ENCODE results near the gene MSANTD2. TPM values are rescaled to one million over a fixed set of nuclear protein-coding genes. Genes with fewer than 3 reads are reported as not detected.
A peak's percentile ranks its signal among the peaks of the same experiment; 100 is the strongest.

Gene MSANTD2
- 9.0 TPM for polyA plus RNA-seq (2013, experiment 1 of 2; ENCODE audit: insufficient read length)
- 8.4 TPM for polyA plus RNA-seq (2013, experiment 2 of 2; ENCODE audit: insufficient read length)

- DNase-seq: peak; percentile 83
Measured at GRCh38 chr11:124800226-124800929, at the start of gene MSANTD2. MSANTD2 (minus strand) TSS chr11:124800406; CDS start chr11:124800380, 26 bp downstream.

- DNase-seq: no peak
Measured at GRCh38 chr11:124846070-124846673, 46.0 kb upstream of the MSANTD2 start.

- DNase-seq: no peak
Measured at GRCh38 chr11:124844664-124845079, 44.5 kb upstream of the MSANTD2 start.

DNA sequence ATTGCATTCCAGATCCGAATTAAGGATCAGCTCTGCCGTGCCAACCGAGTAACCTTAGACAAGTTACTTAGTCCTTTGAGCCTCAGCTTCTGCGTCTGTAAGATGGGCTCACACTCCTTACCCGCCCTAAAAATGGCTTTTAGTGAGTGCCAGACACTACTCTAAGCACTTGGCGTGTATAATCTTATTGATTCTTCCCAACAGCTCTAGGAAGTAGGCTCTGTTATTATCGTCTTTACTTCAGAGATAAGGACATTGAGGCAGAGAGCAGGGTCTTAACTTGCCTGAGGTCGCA is 43.4 kb upstream of the MSANTD2 start:
- DNase-seq: no peak

DNA sequence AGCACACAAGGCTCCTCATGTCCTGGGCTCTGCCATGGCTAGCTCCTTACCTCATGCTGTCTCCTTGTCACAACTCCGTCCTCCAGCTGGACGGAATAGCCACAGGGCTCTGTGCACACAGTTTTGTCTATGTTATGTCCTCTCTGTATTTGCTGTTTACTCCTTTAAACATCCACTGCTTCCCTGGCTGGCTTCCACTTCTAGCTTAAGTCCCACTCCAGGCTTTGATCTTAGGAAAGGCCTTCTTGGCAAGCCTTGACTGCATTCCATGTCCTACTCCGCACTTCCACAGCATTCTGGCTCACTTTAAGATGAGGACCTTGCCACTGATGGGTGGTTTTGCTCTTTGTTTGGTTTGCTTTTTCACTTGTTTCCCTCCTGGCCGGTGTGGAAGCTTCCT is 42.1 kb upstream of the MSANTD2 start:
- no peak for DNase-seq

DNA sequence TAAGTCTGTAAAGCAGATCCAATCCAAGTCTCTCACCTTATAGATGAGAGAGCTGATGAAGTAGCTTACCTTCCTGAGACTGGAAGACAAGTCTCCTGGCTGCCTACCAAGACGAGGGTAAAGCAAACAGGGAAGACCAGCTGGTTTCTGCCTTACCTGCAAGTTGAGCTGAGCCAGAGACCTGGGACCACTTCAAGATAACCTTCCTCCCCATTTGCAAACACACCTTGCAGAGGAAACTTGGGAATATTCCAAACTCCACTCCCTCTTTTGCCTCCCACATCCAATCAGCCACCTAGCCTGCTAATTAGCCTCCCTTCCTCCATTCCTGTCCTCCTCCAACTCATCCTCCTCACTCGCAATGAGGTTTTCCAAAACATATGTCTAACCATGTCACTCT is 41.6 kb upstream of the MSANTD2 start:
- DNase-seq: no peak

GRCh38 chr11:124841201-124841600 is 41.0 kb upstream of the MSANTD2 start:
- DNase-seq: peak; percentile 21

GRCh38 chr11:124840666-124841065 is 40.5 kb upstream of the MSANTD2 start:
- no peak for DNase-seq

- no peak for DNase-seq
Measured at GRCh38 chr11:124839972-124840621, 39.9 kb upstream of the MSANTD2 start.

DNA sequence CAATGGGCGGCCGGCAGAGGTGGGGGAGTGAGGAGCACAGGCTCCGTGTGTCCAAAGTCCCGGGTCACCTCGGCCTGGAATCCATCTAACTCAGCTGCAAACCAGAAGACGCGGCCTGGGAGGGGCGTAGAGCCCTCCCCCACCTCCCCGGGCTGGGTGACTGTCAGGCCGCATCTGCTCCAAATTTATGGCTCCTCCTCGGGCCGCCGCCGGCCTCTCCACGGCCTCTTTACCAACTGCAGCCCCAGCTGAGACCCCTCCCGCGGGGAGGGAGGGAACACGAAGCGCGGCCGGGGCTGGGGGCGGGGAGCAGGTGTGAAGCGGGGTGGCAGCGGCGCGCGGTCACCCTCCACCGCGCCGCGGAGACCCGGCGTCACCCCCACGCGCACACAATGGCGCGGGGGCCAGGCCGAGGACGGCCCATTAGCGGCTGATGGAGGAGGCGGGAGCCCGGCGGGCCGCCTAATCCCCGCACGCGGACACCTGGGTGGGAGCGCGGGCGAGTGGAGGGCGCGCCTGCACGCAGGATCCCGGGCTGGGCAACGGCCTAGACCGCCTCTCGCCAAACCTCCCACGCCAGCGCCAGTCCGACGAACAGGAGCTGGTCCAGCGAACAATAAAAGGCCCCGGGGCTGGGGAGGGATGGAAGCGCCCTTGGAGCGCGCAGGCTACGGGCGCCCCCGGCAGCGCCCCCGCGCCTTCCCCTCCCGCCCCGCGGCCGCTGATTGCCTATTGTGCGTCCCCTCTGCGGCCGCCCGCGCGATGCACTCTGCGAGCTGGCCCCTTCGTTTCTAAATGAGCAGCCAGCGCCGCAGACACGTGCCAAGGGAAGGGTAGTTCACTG is 39.1 kb upstream of the MSANTD2 start:
- no peak for DNase-seq

GRCh38 chr11:124838805-124839127 is 38.6 kb upstream of the MSANTD2 start:
- no peak for DNase-seq

DNA sequence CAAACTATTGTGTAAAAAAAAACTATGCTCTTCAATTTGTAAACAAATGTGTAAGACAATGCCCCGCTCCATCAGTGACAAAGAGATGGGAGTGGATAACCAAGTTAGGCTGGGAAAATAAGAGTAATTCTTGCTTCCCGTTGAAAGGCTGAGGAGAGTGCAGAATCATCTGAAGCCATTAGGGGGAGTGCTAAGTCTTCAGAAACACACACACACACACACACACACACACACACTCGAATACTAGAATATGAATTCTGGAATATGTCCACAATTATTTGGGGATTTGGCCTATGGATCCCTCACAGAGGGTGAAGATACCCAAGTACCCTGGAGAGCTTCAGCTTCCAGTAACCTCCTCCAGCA is 37.3 kb upstream of the MSANTD2 start:
- peak; percentile 81 for DNase-seq

- DNase-seq: no peak
Measured at GRCh38 chr11:124835918-124836317, 35.7 kb upstream of the MSANTD2 start.

- DNase-seq: no peak
Measured at GRCh38 chr11:124834526-124835180, 34.4 kb upstream of the MSANTD2 start.

DNA sequence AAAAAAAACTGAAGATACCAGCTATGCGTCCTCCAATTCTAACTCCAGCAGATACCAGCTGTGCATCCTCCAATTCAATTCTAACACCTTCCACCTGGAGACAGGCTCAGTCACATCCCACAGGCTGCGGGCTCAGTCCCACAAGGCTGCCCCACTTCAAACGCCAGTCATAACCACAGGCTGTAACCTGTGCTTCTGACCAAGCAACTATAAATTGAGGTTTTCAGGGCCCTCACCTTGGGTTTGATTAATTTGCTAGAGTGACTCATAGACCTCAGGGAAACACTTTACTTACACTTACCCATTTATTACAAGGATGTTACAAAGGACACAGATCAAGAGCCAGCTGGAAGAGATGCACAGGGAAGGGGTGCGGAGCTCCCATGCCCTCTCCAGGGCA is 32.4 kb upstream of the MSANTD2 start:
- DNase-seq: no peak

DNA sequence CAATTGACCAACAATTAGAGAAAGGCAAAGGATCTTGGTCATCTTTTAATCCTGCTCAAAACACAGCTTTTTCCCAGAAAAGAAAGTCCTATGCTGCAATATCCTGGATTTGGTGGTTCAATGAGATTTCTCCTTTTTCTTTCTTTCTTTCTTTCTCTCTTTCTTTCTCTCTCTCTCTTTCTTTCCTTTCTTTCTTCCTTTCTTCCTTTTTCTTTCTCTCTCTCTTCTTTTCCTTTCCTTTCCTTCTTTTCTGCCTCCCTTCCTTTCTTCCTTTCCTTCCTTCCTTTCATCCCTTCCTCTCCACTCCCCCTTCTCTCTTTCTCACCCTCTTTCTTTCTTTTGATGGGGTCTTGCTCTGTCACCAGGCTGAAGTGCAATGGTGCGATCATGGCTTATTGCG is 31.7 kb upstream of the MSANTD2 start:
- DNase-seq: no peak

GRCh38 chr11:124830749-124831148 is 30.5 kb upstream of the MSANTD2 start:
- no peak for DNase-seq

DNA sequence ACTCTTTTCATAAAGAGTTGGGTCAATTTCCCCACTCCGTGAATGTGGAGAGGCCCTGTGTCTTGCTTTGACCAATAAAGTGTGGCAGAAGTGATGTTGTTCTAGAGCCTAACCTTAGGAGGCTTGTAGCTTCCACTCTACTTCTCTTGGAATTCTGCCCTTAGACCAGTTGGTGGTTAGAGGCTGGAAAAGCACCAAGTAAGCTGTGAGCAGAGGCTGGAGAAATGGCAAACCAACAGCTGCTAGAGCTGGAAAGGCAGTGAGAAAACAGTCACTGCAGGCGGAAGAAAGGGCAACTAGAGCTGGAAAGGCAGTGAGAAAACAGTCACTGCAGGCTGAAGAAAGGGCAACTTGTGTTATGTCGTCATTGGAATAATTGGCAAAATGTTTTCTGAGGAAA is 29.8 kb upstream of the MSANTD2 start:
- DNase-seq: no peak

DNA sequence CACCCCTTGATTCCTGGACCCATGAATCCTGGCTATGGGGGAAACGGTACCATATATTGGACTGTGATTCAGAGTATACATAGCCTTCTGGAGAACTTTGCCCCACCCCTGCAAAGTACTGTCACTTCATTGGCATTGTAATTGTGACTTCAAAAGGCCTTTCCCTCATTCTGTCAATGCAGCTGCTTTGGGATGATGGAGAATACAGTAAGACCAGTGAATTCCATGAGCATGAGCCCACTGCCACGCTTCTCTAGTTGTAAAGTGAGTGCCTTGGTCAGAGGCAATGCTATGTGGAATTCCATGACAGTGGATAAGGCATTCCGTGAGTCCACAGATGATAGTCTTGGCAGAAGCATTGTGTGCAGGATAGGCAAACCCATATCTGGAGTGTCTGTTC is 25.7 kb upstream of the MSANTD2 start:
- no peak for DNase-seq

DNA sequence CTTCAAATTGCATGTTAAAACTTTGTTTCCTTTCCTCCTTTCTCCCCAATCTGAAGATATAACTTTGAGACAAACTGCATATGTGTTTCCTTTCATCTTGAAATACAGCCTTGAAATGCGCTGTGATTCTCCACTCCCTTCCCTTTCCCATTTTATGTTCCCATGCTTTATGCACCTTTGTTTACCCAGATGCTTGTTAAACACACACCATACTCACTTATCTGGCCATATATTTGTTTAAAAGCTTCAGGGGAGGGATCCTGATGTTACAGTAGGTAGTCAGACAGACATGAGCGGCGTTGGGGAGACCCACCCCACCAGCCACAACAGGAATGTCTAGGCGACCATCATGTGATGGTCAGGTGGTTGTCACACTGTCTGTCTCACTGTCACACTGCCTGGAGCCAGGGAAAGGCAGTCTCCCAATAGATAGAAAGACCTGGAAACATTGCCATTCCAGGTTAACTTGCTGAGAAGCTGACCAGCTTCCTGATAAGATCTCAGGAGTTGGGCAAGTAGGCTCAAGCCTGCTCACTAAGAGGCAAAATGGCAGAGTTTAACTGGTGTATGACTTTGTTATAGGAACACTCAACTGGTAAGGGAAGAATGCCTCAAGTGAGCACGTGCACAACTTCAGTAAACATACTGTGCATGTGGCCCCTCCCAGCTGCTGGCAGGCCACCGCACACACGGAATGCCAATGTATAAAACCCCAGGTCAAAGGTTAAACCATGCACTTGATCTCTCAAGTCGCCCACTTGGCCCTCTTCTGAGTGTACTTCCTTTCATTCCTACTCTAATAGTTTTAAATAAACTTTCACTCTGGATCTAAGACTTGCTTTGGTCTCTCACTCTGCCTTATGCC is 23.5 kb upstream of the MSANTD2 start:
- DNase-seq: no peak

- no peak for DNase-seq
Measured at GRCh38 chr11:124821995-124822730, 22.0 kb upstream of the MSANTD2 start.
